OCI-LY3 (cell line): ENCODE results near the gene CD72.

Experiments used
- H2AFZ ChIP-seq: fragments of 200-600, 300-600 bp; shearing (Covaris generic); 2 replicates; pipeline ENCODE4 v1.6.0; 2014; ENCODE audit warnings: antibody characterized with exemption, low read depth, low read length
- H3K27ac ChIP-seq: fragments of 200-600, 300-600 bp; sonication (generic); 2 replicates; pipeline ENCODE4 v1.5.1; 2014; ENCODE audit warnings: mild to moderate bottlenecking, low read length, moderate library complexity, mixed read lengths
- H3K27me3 ChIP-seq: fragments of 200-600, 300-600 bp; sonication (generic); 2 replicates; pipeline ENCODE4 v1.6.1; 2014; ENCODE audit warnings: low read depth, low read length, mixed read lengths
- H3K36me3 ChIP-seq: fragments of 200-600, 300-600 bp; sonication (generic); replicated peaks from 2 replicates; pipeline ENCODE3; 2014; ENCODE audit warnings: low read depth, low read length, mixed read lengths
- H3K4me1 ChIP-seq: fragments of 300-600, 200-600 bp; sonication (generic); 2 replicates; pipeline ENCODE4 v1.6.1; 2014; ENCODE audit warnings: low read length, mixed read lengths
- H3K4me2 ChIP-seq: fragments of 200-600, 300-600 bp; sonication (generic); 2 replicates; pipeline ENCODE4 v1.6.1; 2014; ENCODE audit warnings: low read length, mixed read lengths
- H3K4me3 ChIP-seq: fragments of 300-600, 200-600 bp; sonication (generic); 2 replicates; pipeline ENCODE4 v1.5.1; 2014; ENCODE audit warnings: antibody characterized with exemption, mild to moderate bottlenecking, low read length, moderate library complexity
- H3K79me2 ChIP-seq: fragments of 300-600, 200-600 bp; shearing (Covaris generic); 2 replicates; pipeline ENCODE4 v1.6.1; 2014; ENCODE audit warnings: mild to moderate bottlenecking, low read length, mixed read lengths
- H3K9ac ChIP-seq: fragments of 300-600, 200-600 bp; shearing (Covaris generic); 2 replicates; pipeline ENCODE4 v1.6.0; 2014; ENCODE audit warnings: mild to moderate bottlenecking, low read length, moderate library complexity
- H3K9me3 ChIP-seq: fragments of 200-600, 300-600 bp; shearing (Covaris generic); 2 replicates; pipeline ENCODE4 v1.6.1; 2014; ENCODE audit warnings: low read length, mixed read lengths; ENCODE audit not compliant: insufficient read depth
- H4K20me1 ChIP-seq: fragments of 200-600, 300-600 bp; sonication (generic); 2 replicates; pipeline ENCODE4 v1.6.1; 2016; ENCODE audit warnings: low read length, mixed read lengths; ENCODE audit not compliant: insufficient read depth
- CTCF ChIP-seq: fragments of 200-600, 300-600 bp; sonication (generic); IDR thresholded peaks from 2 replicates; pipeline ENCODE4 v1.5.1; 2014; ENCODE audit warnings: antibody characterized with exemption, low read length, low read depth
- EZH2phosphoT487 ChIP-seq: fragments of 200-600 bp; shearing (Covaris generic); IDR thresholded peaks from 2 replicates; pipeline ENCODE4 v1.6.1; 2018; ENCODE audit warnings: antibody characterized with exemption, mixed run types, low read depth

CD72 gene

GRCh38 chr9:35657546-35658136 is 39.4 kb upstream of the CD72 start, which contains the start of gene RMRP:
TSS of gene RMRP (minus strand) at chr9:35658019.
- peaks cover 14% of the 10 kb centered on the region for H3K4me1 ChIP-seq
- TF ChIP-seq EZH2phosphoT487 (no peak), CTCF (peak; percentile 14; the same call in 1 of the 2 replicates)
- H3K4me2 ChIP-seq = peak within 1 kb of the TSS; percentile 98
- H3K27me3 ChIP-seq = no peaks in the 10 kb centered on the region
- peak within 1 kb of the TSS; percentile 64; the same call in 1 of the 2 replicates for H2AFZ ChIP-seq
- peaks cover 10% of the 10 kb centered on the region for H3K79me2 ChIP-seq
- H4K20me1 ChIP-seq = no peaks in the 10 kb centered on the region
- H3K9me3 ChIP-seq = no peaks in the 10 kb centered on the region
- H3K9ac ChIP-seq = peak within 1 kb of the TSS; percentile 90
- H3K36me3 ChIP-seq = peaks cover 22% of the 10 kb centered on the region
- peak within 1 kb of the TSS; percentile 83 for H3K4me3 ChIP-seq
- H3K27ac ChIP-seq = peak within 1 kb of the TSS; percentile 77

GRCh38 chr9:35656831-35657545 is 38.8 kb upstream of the CD72 start:
- Histone ChIP-seq H3K27ac (no peak overlapping the region; the same call in 1 of the 2 replicates), H3K4me1 (peaks cover 20% of the 10 kb centered on the region), H3K9me3 (no peaks in the 10 kb centered on the region), H3K27me3 (no peaks in the 10 kb centered on the region), H3K4me3 (peak overlapping the region; percentile 83), H3K36me3 (peaks cover 16% of the 10 kb centered on the region), H3K79me2 (peaks cover 10% of the 10 kb centered on the region), H3K4me2 (peak overlapping the region; percentile 98), H4K20me1 (no peaks in the 10 kb centered on the region), H2AFZ (no peak overlapping the region), H3K9ac (peak overlapping the region; percentile 15; the same call in 1 of the 2 replicates)
- no peak for TF ChIP-seq EZH2phosphoT487
- TF ChIP-seq CTCF = no peak

- Histone ChIP-seq H3K27me3 (no peaks in the 10 kb centered on the region), H3K9me3 (no peaks in the 10 kb centered on the region), H3K9ac (no peak overlapping the region), H3K79me2 (peaks cover 10% of the 10 kb centered on the region), H3K4me2 (peak overlapping the region; percentile 98; the same call in 1 of the 2 replicates), H4K20me1 (no peaks in the 10 kb centered on the region), H2AFZ (no peak overlapping the region), H3K27ac (no peak overlapping the region), H3K4me3 (no peak overlapping the region), H3K4me1 (peaks cover 27% of the 10 kb centered on the region), H3K36me3 (peaks cover 12% of the 10 kb centered on the region)
- TF ChIP-seq CTCF = no peak
- no peak for TF ChIP-seq EZH2phosphoT487
Measured at GRCh38 chr9:35656348-35656747, 38.1 kb upstream of the CD72 start.

GRCh38 chr9:35653611-35654010 is 35.4 kb upstream of the CD72 start:
- Histone ChIP-seq H3K36me3 (no peaks in the 10 kb centered on the region), H3K27ac (no peak overlapping the region), H3K4me3 (no peak overlapping the region), H3K9ac (no peak overlapping the region), H3K79me2 (peaks cover 11% of the 10 kb centered on the region), H3K9me3 (no peaks in the 10 kb centered on the region), H3K4me2 (no peak overlapping the region), H3K4me1 (peaks cover 46% of the 10 kb centered on the region), H4K20me1 (no peaks in the 10 kb centered on the region), H3K27me3 (no peaks in the 10 kb centered on the region), H2AFZ (no peak overlapping the region)
- TF ChIP-seq CTCF = no peak
- TF ChIP-seq EZH2phosphoT487 = no peak
